Common myeloid progenitor, CD34-positive (primary cell): ENCODE measurements around the gene LRRTM3.

Source experiments
- CTCF ChIA-PET: fragments of 350-600 bp; sonication (Branson Sonifier 250); formaldehyde crosslinking; loops from one replicate; lab custom pipeline; 2021; ENCODE audit warnings: antibody characterized with exemption; lab: Charles Lee
- POLR2A ChIA-PET: fragments of 350-600 bp; sonication (Branson Sonifier 250); formaldehyde crosslinking; loops from one replicate; lab custom pipeline; 2021; ENCODE audit warnings: antibody characterized with exemption; lab: Charles Lee
- DNase-seq, 3 donors: peaks; one replicate each; pipeline versions ENCODE4 v3.0.0 to v3.0.0-alpha.2; 2013
- H3K27ac ChIP-seq, 2 experiments: 1 replicate in 1 of 2; 2 replicates in 1 of 2; pipeline ENCODE4 v1.7.0; 2013; ENCODE audit warnings: inconsistent platforms in 2 of 2, low read length in 2 of 2, mild to moderate bottlenecking in 2 of 2, low read depth in 1 of 2, moderate library complexity in 1 of 2; ENCODE audit not compliant: severe bottlenecking in 2 of 2, insufficient read depth in 1 of 2, poor library complexity in 1 of 2
- H3K27me3 ChIP-seq, 5 experiments: replicated peaks in 2 of 5; 1 replicate in 3 of 5; 2 replicates in 2 of 5; pipeline versions ENCODE4 v1.6.1 to v1.7.0; 2013; ENCODE audit warnings: low read length in 4 of 5, mild to moderate bottlenecking in 2 of 5, moderate library complexity in 2 of 5, inconsistent platforms in 1 of 5; ENCODE audit not compliant: insufficient read depth in 5 of 5, control insufficient read depth in 4 of 5
- H3K36me3 ChIP-seq, 4 experiments: 1 replicate in 2 of 4; 2 replicates in 2 of 4; pipeline versions ENCODE4 v1.6.1 to v1.7.0; 2013; ENCODE audit warnings: low read length in 3 of 4, control low read depth in 1 of 4, mild to moderate bottlenecking in 1 of 4; ENCODE audit not compliant: control insufficient read depth in 4 of 4, insufficient read depth in 4 of 4
- H3K4me1 ChIP-seq, 4 experiments: 1 replicate in 3 of 4; 2 replicates in 1 of 4; pipeline versions ENCODE4 v1.6.1 to v1.7.1; 2013; ENCODE audit warnings: low read length in 3 of 4, mild to moderate bottlenecking in 3 of 4, control low read depth in 1 of 4, inconsistent platforms in 1 of 4, moderate library complexity in 1 of 4; ENCODE audit not compliant: control insufficient read depth in 4 of 4, insufficient read depth in 4 of 4; ENCODE audit errors: control extremely low read depth in 1 of 4
- H3K4me3 ChIP-seq, 7 experiments: 1 replicate in 4 of 7; 2 replicates in 3 of 7; pipeline versions ENCODE4 v1.5.1 to v1.7.0; 2013; ENCODE audit warnings: mild to moderate bottlenecking in 7 of 7, low read length in 6 of 7, moderate library complexity in 6 of 7, inconsistent platforms in 2 of 7, low read depth in 2 of 7, control low read depth in 1 of 7; ENCODE audit not compliant: insufficient read depth in 4 of 7, control insufficient read depth in 1 of 7; ENCODE audit errors: extremely low read depth in 1 of 7
- H3K9me3 ChIP-seq, 5 experiments: 1 replicate in 4 of 5; 2 replicates in 1 of 5; pipeline versions ENCODE4 v1.6.1 to v1.7.1; 2013; ENCODE audit warnings: low read length in 4 of 5, mild to moderate bottlenecking in 2 of 5, inconsistent platforms in 1 of 5, low read depth in 1 of 5, moderate library complexity in 1 of 5; ENCODE audit not compliant: control insufficient read depth in 4 of 5, insufficient read depth in 2 of 5; ENCODE audit errors: control extremely low read depth in 1 of 5
- WGBS: methylation state at CpG from one replicate; pipeline ENCODE4 v1.1.5; 2013; ENCODE audit not compliant: insufficient coverage; 5-methylcytosine and 5-hydroxymethylcytosine counted together

LRRTM3 gene

GRCh38 chr10:66983475-66983818 lies 57.6 kb downstream of the LRRTM3 start:
- ChIA-PET CTCF (interaction anchor here (1.2 kb wide), 1 partner anchor 58 kb away, joined by 3 read pairs; the partner anchor contains the start of gene LRRTM3), POLR2A (no interaction called here)
- Histone ChIP-seq H3K27me3 (no peaks in the 10 kb centered on the region), H3K4me1 (no peaks in the 10 kb centered on the region), H3K36me3 (no peaks in the 10 kb centered on the region), H3K9me3 (no peaks in the 10 kb centered on the region), H3K4me3 (no peak overlapping the region), H3K27ac (no peak overlapping the region)
- no peak for DNase-seq

DNA sequence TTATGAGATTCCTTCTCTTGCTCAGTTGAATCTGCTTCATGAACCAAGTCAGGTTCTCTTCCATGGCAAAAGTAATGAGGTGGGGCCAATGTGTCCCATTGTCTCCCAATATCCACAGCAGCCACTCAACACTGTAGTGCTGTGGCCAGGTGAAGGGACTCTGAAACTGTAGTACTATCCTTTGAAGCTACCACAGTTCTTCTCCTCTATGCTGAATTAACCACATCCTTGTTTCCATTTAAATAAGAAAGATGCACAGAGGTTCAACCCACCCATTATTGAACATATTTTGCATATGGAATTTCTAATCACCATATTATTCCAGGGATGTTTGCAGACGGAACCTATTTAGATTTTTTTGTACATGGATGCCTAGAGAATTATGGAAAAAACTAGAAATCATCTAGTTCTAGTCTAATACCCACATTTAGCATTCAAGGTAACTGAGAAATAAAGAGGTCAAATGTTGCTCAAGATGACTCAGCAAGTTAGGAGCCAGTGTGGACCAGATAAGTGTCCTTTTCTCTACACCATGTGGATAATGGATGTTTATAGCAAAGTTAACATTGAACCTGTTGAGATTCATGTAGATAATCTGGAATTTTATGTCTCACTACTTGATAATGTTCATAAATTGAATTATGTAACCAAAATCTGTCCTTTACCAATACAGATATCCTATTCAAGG lies 64.5 kb downstream of the LRRTM3 start:
- no CpG with 5 or more reads among the region's 1 CpG for WGBS
- ChIA-PET POLR2A (no interaction called here), CTCF (no interaction called here)
- H3K27me3 ChIP-seq, result peaks cover 0 to 2% (median 0%) of the 10 kb centered on the region in 5 experiments
- no peak overlapping the region for H3K4me3 ChIP-seq
- H3K9me3 ChIP-seq, result no peaks in the 10 kb centered on the region
- no peaks in the 10 kb centered on the region for H3K4me1 ChIP-seq
- H3K36me3 ChIP-seq, result no peaks in the 10 kb centered on the region
- DNase-seq, result no peak
- no peak overlapping the region for H3K27ac ChIP-seq

- no peak for DNase-seq
- Histone ChIP-seq H3K9me3 (no peaks in the 10 kb centered on the region), H3K27me3 (peaks cover 0 to 2% (median 0%) of the 10 kb centered on the region in 5 experiments), H3K4me3 (no peak overlapping the region), H3K27ac (no peak overlapping the region), H3K36me3 (no peaks in the 10 kb centered on the region), H3K4me1 (no peaks in the 10 kb centered on the region)
- WGBS, result no CpG with 5 or more reads among the region's 1 CpG
- POLR2A ChIA-PET, result no interaction called here
- CTCF ChIA-PET, result no interaction called here
These were observed 71.2 kb downstream of the LRRTM3 start for GRCh38 chr10:66996996-66997395.

- POLR2A ChIA-PET, result no interaction called here
These were observed 74.1 kb downstream of the LRRTM3 start for GRCh38 chr10:66999762-67000545.

GRCh38 chr10:67004690-67005089 lies 78.9 kb downstream of the LRRTM3 start:
- POLR2A ChIA-PET, result no interaction called here
- CTCF ChIA-PET, result no interaction called here

More at GRCh38 chr10:66999762-67000545, 74.1 kb downstream of the LRRTM3 start:
- H3K27ac ChIP-seq, result no peak overlapping the region
- H3K27me3 ChIP-seq, result peaks cover 0 to under 1% (median 0%) of the 10 kb centered on the region in 5 experiments
- H3K4me3 ChIP-seq, result no peak overlapping the region
- DNase-seq, result no peak
- H3K9me3 ChIP-seq, result no peaks in the 10 kb centered on the region
- H3K4me1 ChIP-seq, result no peaks in the 10 kb centered on the region
- CTCF ChIA-PET, result no interaction called here
- WGBS, result no CpG with 5 or more reads among the region's 3 CpGs
- no peaks in the 10 kb centered on the region for H3K36me3 ChIP-seq

GRCh38 chr10:67005981-67006380 lies 80.1 kb downstream of the LRRTM3 start:
- no peak for DNase-seq
- Histone ChIP-seq H3K36me3 (no peaks in the 10 kb centered on the region), H3K9me3 (no peaks in the 10 kb centered on the region), H3K4me3 (no peak overlapping the region), H3K27me3 (no peaks in the 10 kb centered on the region), H3K27ac (no peak overlapping the region), H3K4me1 (no peaks in the 10 kb centered on the region)
- CTCF ChIA-PET, result no interaction called here
- POLR2A ChIA-PET, result no interaction called here
- WGBS, result no CpG with 5 or more reads among the region's 1 CpG

More at GRCh38 chr10:67004690-67005089, 78.9 kb downstream of the LRRTM3 start:
- no peaks in the 10 kb centered on the region for H3K36me3 ChIP-seq
- no peak overlapping the region for H3K4me3 ChIP-seq
- no peaks in the 10 kb centered on the region for H3K27me3 ChIP-seq
- no peaks in the 10 kb centered on the region for H3K4me1 ChIP-seq
- no peaks in the 10 kb centered on the region for H3K9me3 ChIP-seq
- no peak overlapping the region for H3K27ac ChIP-seq
- DNase-seq, result no peak
- WGBS, result 0% methylated on average over 1 of the region's 2 CpGs

DNA sequence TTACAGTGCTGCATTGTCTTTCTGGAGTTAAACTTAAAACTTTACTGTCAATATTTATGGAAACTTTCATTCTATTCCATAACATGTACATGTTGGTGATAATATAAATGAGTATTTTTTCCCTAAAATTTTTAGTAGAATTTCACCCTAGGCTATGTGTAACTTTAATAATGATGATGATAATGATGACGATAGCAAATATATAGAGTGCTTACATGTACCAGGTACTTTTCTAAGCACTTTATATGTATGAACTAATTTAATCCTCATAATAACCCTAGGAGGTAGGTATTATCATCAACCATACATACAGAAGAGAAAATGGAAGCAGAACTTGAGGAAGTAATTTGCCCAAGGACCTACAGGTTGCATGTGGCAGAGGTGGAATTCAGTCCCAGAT lies 85.6 kb downstream of the LRRTM3 start:
- Histone ChIP-seq H3K27ac (no peak overlapping the region), H3K36me3 (no peaks in the 10 kb centered on the region), H3K9me3 (no peaks in the 10 kb centered on the region), H3K27me3 (no peaks in the 10 kb centered on the region), H3K4me3 (no peak overlapping the region), H3K4me1 (no peaks in the 10 kb centered on the region)
- WGBS, result no CpG with 5 or more reads among the region's 1 CpG
- POLR2A ChIA-PET, result no interaction called here
- CTCF ChIA-PET, result no interaction called here
- DNase-seq, result no peak
